GM12891 (cell line): ENCODE measurements around the gene TTC13.

ENCODE experiments used
- POLR2A ChIP-seq: IDR thresholded peaks from 2 replicates; pipeline ENCODE4 v1.6.1; 2011; ENCODE audit warnings: low read depth, low read length, control low read depth
- TAF1 ChIP-seq: IDR thresholded peaks from 2 replicates; pipeline ENCODE4 v1.6.1; 2011; ENCODE audit warnings: low read depth, low read length, control low read depth

- TF ChIP-seq TAF1 (no peak), POLR2A (no peak)
These were observed 59.5 kb downstream of the TTC13 start for GRCh38 chr1:230919207-230919606.
